HG03064 (cell line): ENCODE data around the gene TNS2.
"Not testable (repeated sequence)": the region's sequence is repeated elsewhere in the genome, so short reads cannot be mapped to it uniquely, and the experiment has no call there.

Experiments
- ATAC-seq: cut with Tn5 transposase; IDR thresholded peaks from one replicate; pipeline ENCODE4 v1.9.1; 2021; ENCODE audit warnings: low read depth; ENCODE audit not compliant: unreplicated experiment

Gene TNS2

GRCh38 chr12:53093777-53094393, 44.0 kb downstream of the TNS2 start:
- ATAC-seq: no peak

- ATAC-seq: no peak
These were observed 44.5 kb downstream of the TNS2 start for GRCh38 chr12:53094394-53094787.

- ATAC-seq: not testable (repeated sequence)
These were observed 45.1 kb downstream of the TNS2 start for GRCh38 chr12:53094796-53095595.

- not testable (repeated sequence) for ATAC-seq
These were observed 45.7 kb downstream of the TNS2 start for GRCh38 chr12:53095596-53095895.

GRCh38 chr12:53096089-53096741, 46.4 kb downstream of the TNS2 start:
- no peak for ATAC-seq

GRCh38 chr12:53096759-53097158, 46.9 kb downstream of the TNS2 start:
- ATAC-seq: no peak

GRCh38 chr12:53097207-53097563, 47.3 kb downstream of the TNS2 start:
- no peak for ATAC-seq

GRCh38 chr12:53097564-53098353, 47.9 kb downstream of the TNS2 start, which contains the start of gene IGFBP6:
TSS of gene IGFBP6 (plus strand) at chr12:53097667. CDS start at chr12:53097718, 51 bp downstream.
- no peak for ATAC-seq

GRCh38 chr12:53098354-53098981, 48.6 kb downstream of the TNS2 start:
- no peak for ATAC-seq

GRCh38 chr12:53099071-53099882, 49.4 kb downstream of the TNS2 start:
- ATAC-seq: no peak

GRCh38 chr12:53100466-53101151, 50.7 kb downstream of the TNS2 start:
- ATAC-seq: no peak

- ATAC-seq: no peak
These were observed 51.4 kb downstream of the TNS2 start for GRCh38 chr12:53101266-53101665.

- no peak for ATAC-seq
These were observed 52.3 kb downstream of the TNS2 start for GRCh38 chr12:53101931-53102781.

- peak; percentile 60 for ATAC-seq
These were observed 53.3 kb downstream of the TNS2 start, which contains the start of gene SOAT2 for GRCh38 chr12:53102883-53103807. TSS of gene SOAT2 (plus strand) at chr12:53103486. CDS start at chr12:53103578, 92 bp downstream.

- no peak for ATAC-seq
These were observed 54.0 kb downstream of the TNS2 start for GRCh38 chr12:53103860-53104305.

GRCh38 chr12:53105256-53105655, 55.4 kb downstream of the TNS2 start:
- ATAC-seq: no peak
